ENCODE data around the gene GIGYF2. TPM values are rescaled to one million over a fixed set of nuclear protein-coding genes. Genes with fewer than 3 reads are reported as not detected.

The GIGYF2 gene
- total and polyA plus RNA-seq, 2 experiments from 2014 or later, result 29.8 to 63.6 TPM

DNA sequence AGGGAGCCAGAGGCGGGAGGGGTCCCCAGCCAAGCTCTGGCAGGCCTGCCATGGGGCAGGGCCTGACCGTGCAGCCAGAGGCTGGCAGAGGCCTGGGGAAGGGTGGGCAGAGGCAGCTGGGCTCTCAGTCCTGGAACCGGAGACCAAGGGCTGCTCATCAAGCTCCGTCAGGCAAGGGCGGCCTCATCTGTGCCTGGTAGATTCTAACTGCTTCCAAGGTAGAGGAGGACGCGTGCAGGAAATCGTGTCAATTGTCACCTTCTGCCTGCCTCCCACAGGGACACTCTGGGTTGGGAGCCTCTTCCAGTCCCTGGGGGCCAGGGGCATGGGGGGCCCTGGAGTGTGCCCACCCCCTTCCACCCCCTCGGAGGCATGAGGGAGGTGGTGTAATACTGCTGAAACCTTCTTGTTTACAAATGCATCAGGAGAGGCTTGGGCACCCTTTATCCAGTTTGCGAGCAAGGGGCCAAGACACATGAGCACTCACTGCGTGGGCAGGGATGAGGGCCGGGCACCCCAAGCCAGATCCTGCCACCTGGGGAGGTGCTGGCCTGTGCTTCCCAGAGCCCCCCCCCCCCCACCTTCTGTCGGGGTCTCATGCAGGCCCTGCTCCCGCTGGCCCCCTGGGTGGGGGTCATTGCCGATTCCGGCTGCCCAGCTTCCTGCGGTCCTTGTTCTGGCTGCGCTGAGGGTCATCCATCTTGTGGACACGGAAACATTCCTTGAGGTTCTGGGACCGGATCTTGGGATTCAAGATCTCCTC lies 181.9 kb downstream of the GIGYF2 start:
- Histone ChIP-seq H3K9me3 (ENCODE audit: low read depth) (no peaks in the 10 kb centered on the region), H3K4me3 (no peak overlapping the region), H3K27me3 (no peaks in the 10 kb centered on the region), H3K36me3 (replicated peaks; ENCODE audit: insufficient read depth, low read depth) (no peaks in the 10 kb centered on the region), H4K20me1 (ENCODE audit: insufficient read depth, poor library complexity, severe bottlenecking) (no peaks in the 10 kb centered on the region), H3K4me1 (ENCODE audit: insufficient read depth) (peaks cover 3% of the 10 kb centered on the region), H3K9me2 (replicated peaks; ENCODE audit: insufficient read depth) (no peaks in the 10 kb centered on the region), H3K79me2 (no peaks in the 10 kb centered on the region), H3K27ac (no peak overlapping the region), H3K4me2 (no peak overlapping the region), H2AFZ (no peak overlapping the region)
- no peak for TF ChIP-seq EZH2phosphoT487 (IDR thresholded peaks at IDR 0.05; ENCODE audit: low read depth, severe bottlenecking, unreplicated experiment)
- no peak for TF ChIP-seq CTCF (IDR thresholded peaks at IDR 0.05; ENCODE audit: poor library complexity)
- TF ChIP-seq EZH2 (IDR thresholded peaks at IDR 0.05; ENCODE audit: borderline replicate concordance), result no peak
- DNase-seq (ENCODE audit: low spot score), result no peak
- WGBS (ENCODE audit: low lambda C conversion rate, missing lambda C conversion rate), result 94% methylated on average over 19 of the region's 20 CpGs

GRCh38 chr2:232879618-232880494 lies 182.7 kb downstream of the GIGYF2 start:
- 88% methylated on average over 21 of the region's 21 CpGs for WGBS (ENCODE audit: low lambda C conversion rate, missing lambda C conversion rate)
- TF ChIP-seq CTCF (IDR thresholded peaks at IDR 0.05; ENCODE audit: poor library complexity) (no peak), EZH2 (IDR thresholded peaks at IDR 0.05; ENCODE audit: borderline replicate concordance) (no peak), EZH2phosphoT487 (IDR thresholded peaks at IDR 0.05; ENCODE audit: low read depth, severe bottlenecking, unreplicated experiment) (no peak)
- no peak overlapping the region for H3K4me2 ChIP-seq
- no peaks in the 10 kb centered on the region for H4K20me1 ChIP-seq (ENCODE audit: insufficient read depth, poor library complexity, severe bottlenecking)
- DNase-seq (ENCODE audit: low spot score), result no peak
- H3K4me3 ChIP-seq, result no peak overlapping the region
- no peaks in the 10 kb centered on the region for H3K36me3 ChIP-seq (replicated peaks; ENCODE audit: insufficient read depth, low read depth)
- H3K27ac ChIP-seq, result no peak overlapping the region
- H3K4me1 ChIP-seq (ENCODE audit: insufficient read depth), result peaks cover 3% of the 10 kb centered on the region
- H3K9me2 ChIP-seq (replicated peaks; ENCODE audit: insufficient read depth), result no peaks in the 10 kb centered on the region
- H2AFZ ChIP-seq, result no peak overlapping the region
- no peaks in the 10 kb centered on the region for H3K9me3 ChIP-seq (ENCODE audit: low read depth)
- no peaks in the 10 kb centered on the region for H3K27me3 ChIP-seq
- H3K79me2 ChIP-seq, result no peaks in the 10 kb centered on the region

GRCh38 chr2:232880764-232881351 lies 183.7 kb downstream of the GIGYF2 start:
- H3K79me2 ChIP-seq, result no peaks in the 10 kb centered on the region
- WGBS (ENCODE audit: low lambda C conversion rate, missing lambda C conversion rate), result 92% methylated on average over 17 of the region's 17 CpGs
- no peaks in the 10 kb centered on the region for H3K27me3 ChIP-seq
- no peak overlapping the region for H3K4me2 ChIP-seq
- DNase-seq (ENCODE audit: low spot score), result no peak
- no peaks in the 10 kb centered on the region for H4K20me1 ChIP-seq (ENCODE audit: insufficient read depth, poor library complexity, severe bottlenecking)
- H3K9me3 ChIP-seq (ENCODE audit: low read depth), result no peaks in the 10 kb centered on the region
- peaks cover under 1% of the 10 kb centered on the region for H3K4me1 ChIP-seq (ENCODE audit: insufficient read depth)
- no peaks in the 10 kb centered on the region for H3K9me2 ChIP-seq (replicated peaks; ENCODE audit: insufficient read depth)
- TF ChIP-seq EZH2 (IDR thresholded peaks at IDR 0.05; ENCODE audit: borderline replicate concordance), result no peak
- no peak overlapping the region for H2AFZ ChIP-seq
- no peaks in the 10 kb centered on the region for H3K36me3 ChIP-seq (replicated peaks; ENCODE audit: insufficient read depth, low read depth)
- no peak overlapping the region for H3K4me3 ChIP-seq
- no peak overlapping the region for H3K27ac ChIP-seq

Data from hepatocyte (in vitro differentiated cells).